ENCODE measurements around the gene SLIT1. TPM values are rescaled to one million over a fixed set of nuclear protein-coding genes. Genes with fewer than 3 reads are reported as not detected.

Gene SLIT1
- total and polyA plus RNA-seq, 2 of the 8 experiments (the other 6 are each of a cell fraction or from before 2014, with no cell fraction given): 0.70 to 0.88 TPM

- POLR2A ChIA-PET (ENCODE audit: partially characterized antibody): interaction anchor here (0.9 to 2.7 kb wide), 3 partner anchors 10 to 14 kb away, joined by 3 to 7 read pairs (median 4); no protein-coding TSS in a partner anchor
- TF ChIP-seq NANOG (IDR thresholded peaks at IDR 0.05; ENCODE audit: insufficient read depth, low read depth, low read length, poor library complexity, severe bottlenecking) (no peak), SRF (IDR thresholded peaks at IDR 0.05; ENCODE audit: low read depth, low read length) (no peak), USF2 (IDR thresholded peaks at IDR 0.05; ENCODE audit: low read length) (no peak)
- H3K36me3 ChIP-seq (ENCODE audit: control insufficient read depth in 2 of 4, insufficient read depth in 4 of 4, low read length in 3 of 4): no peaks in the 10 kb centered on the region
- H3K27ac ChIP-seq (ENCODE audit: low read depth, low read length): no peak overlapping the region
- no peaks in the 10 kb centered on the region for H3K27me3 ChIP-seq (replicated peaks in 1 of 4; ENCODE audit: control insufficient read depth in 3 of 4, extremely low read depth in 1 of 4, insufficient read depth in 3 of 4, low read length in 3 of 4)
- CTCF ChIA-PET (ENCODE audit: partially characterized antibody): interaction anchor here (1.0 to 1.6 kb wide), 3 partner anchors 12 to 47 kb away, joined by 4 to 6 read pairs (median 4); no protein-coding TSS in a partner anchor
- H2BK120ac ChIP-seq (replicated peaks; ENCODE audit: low read depth, low read length): no peak overlapping the region
- H3K4me1 ChIP-seq (replicated peaks in 1 of 4; ENCODE audit: control insufficient read depth in 3 of 4, insufficient read depth in 4 of 4, low read length in 3 of 4): peaks cover 0 to 9% (median 4%) of the 10 kb centered on the region in 4 experiments; a peak in 4 of 7 replicates
- no peak overlapping the region for H3K4ac ChIP-seq (replicated peaks; ENCODE audit: insufficient read length, low read depth, low read length)
- peak overlapping the region; percentile 44; the same call in 1 of the 2 replicates for H2BK5ac ChIP-seq (ENCODE audit: low read depth, low read length)
- H2BK12ac ChIP-seq (ENCODE audit: low read depth, low read length): peak overlapping the region; percentile 80; the same call in 1 of the 2 replicates
- no peaks in the 10 kb centered on the region for H3K79me2 ChIP-seq (ENCODE audit: control insufficient read depth in 1 of 2, insufficient read depth in 2 of 2, low read length in 2 of 2)
- peak overlapping the region; percentile 86; the same call in 1 of the 2 replicates for H2BK20ac ChIP-seq (ENCODE audit: low read length)
- no peak overlapping the region; the same call in 1 of the 2 replicates for H4K8ac ChIP-seq (ENCODE audit: extremely low read depth, insufficient read depth, low read length)
- DNase-seq (ENCODE audit: low read depth in 1 of 2, low spot score in 2 of 2): no peak
- no peak overlapping the region; the same call in none of the 2 replicates for H3K18ac ChIP-seq (ENCODE audit: extremely low read depth, low read length)
- no peak overlapping the region; the same call in 1 of the 2 replicates for H2AFZ ChIP-seq (ENCODE audit: low read length)
- FAIRE-seq: no peak
- no peak overlapping the region for H4K91ac ChIP-seq (replicated peaks; ENCODE audit: insufficient read length, low read length)
- no peaks in the 10 kb centered on the region for H3K79me1 ChIP-seq (ENCODE audit: low read depth, low read length)
- H3K4me2 ChIP-seq (ENCODE audit: insufficient read depth in 1 of 2, low read depth in 2 of 2, low read length in 2 of 2): no peak overlapping the region
- H3K23ac ChIP-seq (ENCODE audit: insufficient read length): no peak overlapping the region
- H3K9ac ChIP-seq (replicated peaks in 1 of 4; ENCODE audit: extremely low read depth in 1 of 4, low read depth in 3 of 4, low read length in 3 of 4): no peak overlapping the region
- H3K23me2 ChIP-seq (ENCODE audit: low read depth, low read length): no peaks in the 10 kb centered on the region
- H2AK5ac ChIP-seq (ENCODE audit: low read depth, low read length): no peak overlapping the region
- H3K56ac ChIP-seq (replicated peaks; ENCODE audit: insufficient read length, low read depth, low read length): no peak overlapping the region
- no peaks in the 10 kb centered on the region for H4K20me1 ChIP-seq (replicated peaks in 1 of 2; ENCODE audit: control insufficient read depth in 1 of 2, insufficient read depth in 2 of 2, low read length in 2 of 2)
- no peaks in the 10 kb centered on the region for H3K9me3 ChIP-seq (ENCODE audit: insufficient read depth in 2 of 2, low read depth in 1 of 2, low read length in 1 of 2)
- H4K5ac ChIP-seq (ENCODE audit: insufficient read length, low read depth, low read length): no peak overlapping the region
- H3K14ac ChIP-seq (ENCODE audit: insufficient read length): no peak overlapping the region
- H2BK15ac ChIP-seq (ENCODE audit: low read length): peak overlapping the region; percentile 29; the same call in 1 of the 2 replicates
- WGBS, 2 experiments (ENCODE audit: extremely low coverage in 1 of 2, insufficient coverage in 1 of 2, insufficient read length in 1 of 2, insufficient replicate concordance in 2 of 2, low coverage in 1 of 2, low lambda C conversion rate in 2 of 2, missing lambda C conversion rate in 1 of 2): 85% methylated on average over 14 of the region's 17 CpGs; no CpG with 5 or more reads in 1 of the 2 experiments
- H3K4me3 ChIP-seq (ENCODE audit: extremely low read depth in 1 of 4, insufficient read depth in 2 of 4, low read depth in 3 of 4, low read length in 4 of 4): no peak overlapping the region
Observed at GRCh38 chr10:97163781-97164501, 21.8 kb downstream of the SLIT1 start.

All from H1 (cell line).